ENCODE measurements around the gene GLI1.

GLI1 gene

DNA sequence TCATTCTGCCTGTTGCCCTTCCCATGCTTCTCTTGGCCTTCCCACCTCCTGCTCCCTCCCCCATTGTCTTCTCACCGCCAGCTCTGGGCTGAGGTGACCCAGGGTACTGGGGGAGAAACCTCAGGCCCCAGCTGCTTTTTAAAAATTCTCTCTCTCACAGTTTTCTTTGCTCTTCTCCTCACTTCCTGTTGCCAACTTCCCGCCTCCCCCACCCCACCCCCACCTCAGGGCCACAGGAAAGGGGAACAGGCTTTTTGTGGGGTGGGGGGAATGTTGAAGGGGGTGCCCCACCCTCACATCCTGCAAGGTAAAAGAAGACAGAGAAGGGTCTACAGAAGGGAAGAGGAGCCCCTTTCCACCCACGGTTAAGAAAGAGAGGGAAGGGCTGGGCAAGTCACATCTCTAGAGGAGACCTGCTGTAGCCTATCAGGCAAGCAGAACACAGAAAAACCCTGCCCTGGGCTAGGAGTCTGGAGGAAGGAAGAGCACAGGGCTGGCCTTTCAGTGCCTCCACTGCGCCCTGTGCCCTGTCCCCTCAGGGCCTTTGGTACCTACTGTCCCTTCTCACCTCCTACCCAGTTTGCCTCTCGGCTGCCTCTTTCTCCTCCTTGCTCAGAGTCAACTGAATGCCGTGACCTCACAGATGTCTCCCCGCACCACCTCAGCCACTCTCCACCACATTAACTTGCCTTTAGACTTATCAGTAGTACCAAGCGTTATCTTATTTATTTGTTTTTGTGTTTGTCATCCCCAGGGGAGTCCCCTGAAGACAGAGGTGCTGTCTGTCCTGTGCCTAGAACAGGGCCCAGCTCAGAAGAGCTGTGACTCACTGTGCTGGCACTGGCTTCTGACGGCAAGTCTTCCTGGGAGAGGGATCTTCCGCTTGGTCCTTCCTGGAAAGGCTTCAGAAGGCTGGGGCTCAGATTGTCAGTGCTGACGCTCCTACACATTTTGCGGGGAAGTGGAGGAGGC, 18.4 kb downstream of the GLI1 start:
- peaks cover 80% of the 10 kb centered on the region for H3K27me3 ChIP-seq (ENCODE audit: low read depth)
- no peak overlapping the region for H3K4me3 ChIP-seq
- in situ Hi-C loops (cut with MboI; ENCODE audit: low sequenced_read_pairs): no loop called here
- no peaks in the 10 kb centered on the region for H3K4me1 ChIP-seq
- H3K9me3 ChIP-seq: no peaks in the 10 kb centered on the region
- no peak for DNase-seq (ENCODE audit: low spot score in 2 of 2)
- no peaks in the 10 kb centered on the region for H3K36me3 ChIP-seq (replicated peaks)

DNA sequence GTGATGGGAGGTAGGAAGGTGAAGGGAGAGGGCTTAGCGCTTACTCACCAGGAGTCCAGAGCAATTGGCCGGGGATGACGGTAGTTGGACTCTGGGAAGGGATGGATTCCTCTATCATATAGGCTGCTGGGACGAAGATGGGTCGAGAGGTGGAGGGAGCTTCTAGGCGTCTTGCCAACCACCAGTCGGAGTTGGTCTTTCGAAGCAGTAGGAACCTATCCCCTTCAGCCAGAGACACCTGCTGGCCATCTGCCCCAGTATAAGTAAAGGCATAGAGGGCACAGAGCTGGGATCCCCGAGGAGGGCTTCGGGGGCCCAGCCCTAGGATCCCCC, 19.4 kb downstream of the GLI1 start:
- no peak overlapping the region for H3K4me3 ChIP-seq

DNA sequence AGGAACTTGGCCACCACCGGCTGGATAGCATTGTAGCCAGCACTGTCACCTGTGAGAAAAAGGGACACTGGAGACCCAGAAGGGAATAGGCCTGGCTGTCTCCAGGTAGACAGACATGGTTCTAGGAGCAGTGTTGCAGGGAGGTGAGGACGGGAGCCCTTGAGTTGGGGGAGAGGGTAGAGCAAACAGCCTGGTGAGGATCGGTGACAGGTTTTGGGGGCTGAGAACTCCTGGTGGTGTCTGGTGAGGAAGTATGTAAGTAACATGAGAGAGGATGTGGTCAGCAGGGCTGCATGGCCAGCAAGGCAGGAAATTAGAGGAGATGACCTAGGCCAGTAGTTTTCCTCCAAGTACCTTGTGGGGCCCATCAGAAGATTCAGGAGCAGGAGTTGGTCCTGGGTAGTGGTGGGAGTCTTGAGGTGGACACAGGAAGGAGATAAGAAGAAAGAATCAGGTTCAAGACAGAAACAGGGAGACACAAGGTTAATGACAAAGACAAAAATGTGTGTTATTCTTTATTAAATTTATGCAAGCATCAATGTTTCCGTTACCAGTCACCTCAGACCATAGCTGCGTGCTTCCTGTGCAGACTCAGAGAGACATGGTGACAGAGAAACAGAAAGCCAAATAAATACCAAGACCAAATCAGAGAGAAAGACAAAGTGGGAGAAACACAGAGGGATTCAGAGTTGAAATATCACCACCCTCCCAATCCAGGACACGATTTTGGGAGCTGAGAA, 20.0 kb downstream of the GLI1 start, which contains the start of gene ARHGAP9:
Gene ARHGAP9 (minus strand): TSS at position 491 of the 740 bp plus-strand sequence. CDS start 460 bp downstream, at position 31.
- no peaks in the 10 kb centered on the region for H3K9me3 ChIP-seq
- in situ Hi-C loops (cut with MboI; ENCODE audit: low sequenced_read_pairs): no loop called here
- no peaks in the 10 kb centered on the region for H3K4me1 ChIP-seq
- H3K4me3 ChIP-seq: no peak within 1 kb of the TSS
- H3K36me3 ChIP-seq (replicated peaks): no peaks in the 10 kb centered on the region
- no peak for DNase-seq (ENCODE audit: low spot score in 2 of 2)
- H3K27me3 ChIP-seq (ENCODE audit: low read depth): peaks cover 65% of the 10 kb centered on the region

More for the DNA sequence above, 19.4 kb downstream of the GLI1 start:
- in situ Hi-C loops (cut with MboI; ENCODE audit: low sequenced_read_pairs): no loop called here
- Histone ChIP-seq H3K36me3 (replicated peaks) (no peaks in the 10 kb centered on the region), H3K4me1 (no peaks in the 10 kb centered on the region), H3K27me3 (ENCODE audit: low read depth) (peaks cover 70% of the 10 kb centered on the region), H3K9me3 (no peaks in the 10 kb centered on the region)
- DNase-seq (ENCODE audit: low spot score in 2 of 2): no peak

- Histone ChIP-seq H3K4me3 (no peak overlapping the region), H3K36me3 (replicated peaks) (no peaks in the 10 kb centered on the region), H3K9me3 (no peaks in the 10 kb centered on the region), H3K27me3 (ENCODE audit: low read depth) (peaks cover 44% of the 10 kb centered on the region), H3K4me1 (no peaks in the 10 kb centered on the region)
- in situ Hi-C loops (cut with MboI; ENCODE audit: low sequenced_read_pairs): no loop called here
- DNase-seq (ENCODE audit: low spot score in 2 of 2): no peak
Observed at GRCh38 chr12:57481671-57482070, 22.1 kb downstream of the GLI1 start.

GRCh38 chr12:57483466-57483865, 23.9 kb downstream of the GLI1 start:
- Histone ChIP-seq H3K36me3 (replicated peaks) (0 out of 2 replicates have a peak, but pooled peaks cover 2% of the 10 kb centered on the region), H3K9me3 (no peaks in the 10 kb centered on the region), H3K4me3 (no peak overlapping the region), H3K27me3 (ENCODE audit: low read depth) (peaks cover 26% of the 10 kb centered on the region), H3K4me1 (no peaks in the 10 kb centered on the region)
- in situ Hi-C loops (cut with MboI; ENCODE audit: low sequenced_read_pairs): no loop called here
- no peak for DNase-seq (ENCODE audit: low spot score in 2 of 2)

GRCh38 chr12:57485695-57486094, 26.1 kb downstream of the GLI1 start:
- Histone ChIP-seq H3K27me3 (ENCODE audit: low read depth) (peaks cover 8% of the 10 kb centered on the region), H3K4me3 (no peak overlapping the region), H3K4me1 (no peaks in the 10 kb centered on the region), H3K9me3 (no peaks in the 10 kb centered on the region), H3K36me3 (replicated peaks) (peaks cover 19% of the 10 kb centered on the region)
- DNase-seq (ENCODE audit: low spot score in 2 of 2): no peak
- in situ Hi-C loops (cut with MboI; ENCODE audit: low sequenced_read_pairs): no loop called here

- DNase-seq (ENCODE audit: low spot score in 2 of 2): no peak
- H3K27me3 ChIP-seq (ENCODE audit: low read depth): no peaks in the 10 kb centered on the region
- H3K9me3 ChIP-seq: no peaks in the 10 kb centered on the region
- H3K4me3 ChIP-seq: peak overlapping the region; percentile 92
- in situ Hi-C loops (cut with MboI; ENCODE audit: low sequenced_read_pairs): no loop called here
- no peaks in the 10 kb centered on the region for H3K4me1 ChIP-seq
- peaks cover 33% of the 10 kb centered on the region for H3K36me3 ChIP-seq (replicated peaks)
Observed at GRCh38 chr12:57487055-57487596, 27.5 kb downstream of the GLI1 start.

DNA sequence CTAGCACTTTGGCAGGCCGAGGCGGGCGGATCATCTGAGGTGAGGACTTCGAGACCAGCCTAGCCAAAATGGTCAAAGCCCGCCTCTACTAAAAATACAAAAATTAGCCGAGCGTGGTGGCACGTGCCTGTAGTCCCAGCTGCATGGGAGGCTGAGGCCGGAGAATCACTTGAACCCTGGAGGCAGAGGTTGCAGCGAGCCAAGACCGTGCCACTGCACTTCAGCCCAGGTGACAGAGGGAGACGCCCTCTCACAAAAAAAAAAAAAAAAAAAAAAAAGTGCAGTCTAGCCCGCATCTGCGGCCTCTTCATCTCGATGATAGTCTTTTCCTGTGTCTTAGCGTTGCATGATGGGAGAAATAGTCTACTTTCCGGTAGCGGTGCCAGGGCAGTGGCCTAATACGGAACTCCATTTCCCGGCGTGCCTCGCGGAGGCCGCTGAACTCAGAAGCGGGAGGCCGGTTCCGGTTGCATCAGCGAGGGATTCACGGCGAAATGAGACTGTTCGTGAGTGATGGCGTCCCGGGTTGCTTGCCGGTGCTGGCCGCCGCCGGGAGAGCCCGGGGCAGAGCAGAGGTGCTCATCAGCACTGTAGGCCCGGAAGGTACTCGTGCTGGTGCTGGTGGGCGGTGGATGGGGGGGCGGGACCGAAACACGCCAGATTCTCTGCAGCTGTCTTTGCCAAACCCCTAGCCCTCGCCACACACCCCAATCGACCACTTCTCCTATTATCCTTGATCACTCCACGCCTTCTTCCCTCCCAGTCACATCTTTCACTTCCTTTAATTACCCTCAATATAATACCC, 28.2 kb downstream of the GLI1 start, which contains the start of gene MARS1:
Gene MARS1 (plus strand): TSS at position 472 of the 805 bp plus-strand sequence. CDS start 23 bp downstream, at position 495.
- in situ Hi-C loops (cut with MboI; ENCODE audit: low sequenced_read_pairs): no loop called here
- Histone ChIP-seq H3K27me3 (ENCODE audit: low read depth) (no peaks in the 10 kb centered on the region), H3K4me1 (no peaks in the 10 kb centered on the region), H3K36me3 (replicated peaks) (peaks cover 39% of the 10 kb centered on the region), H3K4me3 (peak within 1 kb of the TSS; percentile 92), H3K9me3 (no peaks in the 10 kb centered on the region)
- DNase-seq (ENCODE audit: low spot score in 2 of 2): peak; percentile 94 to 97

DNA sequence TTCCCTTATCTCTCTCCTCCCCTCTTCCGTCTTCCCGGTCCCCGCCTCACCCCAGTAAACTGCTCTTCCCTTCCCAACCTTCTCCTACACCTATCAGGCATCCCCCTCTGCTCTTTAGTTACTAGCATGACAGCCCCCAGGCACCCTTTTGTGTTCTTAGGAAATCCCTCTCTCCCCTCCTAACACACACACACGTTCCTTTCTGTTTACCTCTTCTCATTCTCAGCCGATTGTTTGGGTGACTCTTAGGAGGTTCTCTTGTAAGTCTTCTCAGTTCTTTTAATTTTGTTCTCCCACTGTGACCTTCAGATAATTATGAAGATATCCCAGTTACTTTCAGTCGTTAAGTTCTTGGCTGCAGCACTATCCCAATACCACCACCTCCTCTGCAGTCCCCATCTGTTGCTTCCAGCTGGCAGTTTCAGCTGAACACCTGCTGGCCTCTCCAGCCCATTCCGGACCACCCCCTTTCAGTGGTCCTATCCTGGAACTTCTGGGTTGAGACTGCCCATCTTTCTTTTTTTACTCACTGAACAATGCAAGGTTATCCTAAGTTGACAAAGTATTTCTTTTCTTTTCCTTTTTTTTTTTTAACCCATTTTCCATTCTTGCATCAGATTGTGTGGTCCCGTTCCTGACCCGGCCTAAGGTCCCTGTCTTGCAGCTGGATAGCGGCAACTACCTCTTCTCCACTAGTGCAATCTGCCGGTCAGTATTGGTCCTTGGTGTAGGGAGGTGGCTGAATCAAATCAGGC, 29.0 kb downstream of the GLI1 start:
- Histone ChIP-seq H3K9me3 (no peaks in the 10 kb centered on the region), H3K36me3 (replicated peaks) (peaks cover 42% of the 10 kb centered on the region), H3K4me3 (peak overlapping the region; percentile 92), H3K4me1 (no peaks in the 10 kb centered on the region), H3K27me3 (ENCODE audit: low read depth) (no peaks in the 10 kb centered on the region)
- DNase-seq (ENCODE audit: low spot score in 2 of 2): no peak
- in situ Hi-C loops (cut with MboI; ENCODE audit: low sequenced_read_pairs): no loop called here

DNA sequence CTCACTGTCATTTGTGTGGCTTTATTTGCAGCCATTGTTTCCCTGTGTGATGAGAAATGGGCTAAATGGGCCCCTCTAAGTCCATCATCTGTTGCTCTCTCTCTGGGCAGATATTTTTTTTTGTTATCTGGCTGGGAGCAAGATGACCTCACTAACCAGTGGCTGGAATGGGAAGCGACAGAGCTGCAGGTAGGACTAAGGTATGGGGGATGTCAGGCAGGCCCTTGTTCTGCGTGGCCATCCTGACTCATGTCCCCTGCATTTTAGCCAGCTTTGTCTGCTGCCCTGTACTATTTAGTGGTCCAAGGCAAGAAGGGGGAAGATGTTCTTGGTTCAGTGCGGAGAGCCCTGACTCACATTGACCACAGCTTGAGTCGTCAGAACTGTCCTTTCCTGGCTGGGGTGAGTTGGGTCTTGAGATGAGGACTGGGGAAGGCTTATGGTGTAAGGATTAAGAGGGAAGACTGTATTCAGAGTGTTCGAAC, 29.6 kb downstream of the GLI1 start:
- H3K4me3 ChIP-seq: peak overlapping the region; percentile 92

DNA sequence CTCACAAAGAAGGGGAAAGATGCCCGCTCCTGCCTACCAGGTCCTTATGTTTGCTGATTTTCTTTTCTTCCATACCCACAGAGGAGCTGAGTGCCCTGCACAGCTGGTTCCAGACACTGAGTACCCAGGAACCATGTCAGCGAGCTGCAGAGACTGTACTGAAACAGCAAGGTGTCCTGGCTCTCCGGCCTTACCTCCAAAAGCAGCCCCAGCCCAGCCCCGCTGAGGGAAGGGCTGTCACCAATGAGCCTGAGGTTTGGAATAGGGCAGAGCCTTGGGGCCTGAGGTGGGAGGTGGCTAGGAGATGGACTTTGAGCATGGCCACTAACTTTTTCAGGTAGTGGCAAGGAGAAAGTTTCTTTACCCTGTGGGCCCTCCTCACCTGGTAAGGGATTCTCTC, 30.5 kb downstream of the GLI1 start:
- Histone ChIP-seq H3K36me3 (replicated peaks) (peaks cover 51% of the 10 kb centered on the region), H3K9me3 (no peaks in the 10 kb centered on the region), H3K27me3 (ENCODE audit: low read depth) (no peaks in the 10 kb centered on the region), H3K4me3 (no peak overlapping the region), H3K4me1 (no peaks in the 10 kb centered on the region)
- in situ Hi-C loops (cut with MboI; ENCODE audit: low sequenced_read_pairs): no loop called here
- DNase-seq (ENCODE audit: low spot score in 2 of 2): no peak

More for the DNA sequence above, 29.6 kb downstream of the GLI1 start:
- Histone ChIP-seq H3K27me3 (ENCODE audit: low read depth) (no peaks in the 10 kb centered on the region), H3K36me3 (replicated peaks) (peaks cover 46% of the 10 kb centered on the region), H3K9me3 (no peaks in the 10 kb centered on the region), H3K4me1 (no peaks in the 10 kb centered on the region)
- DNase-seq (ENCODE audit: low spot score in 2 of 2): no peak
- in situ Hi-C loops (cut with MboI; ENCODE audit: low sequenced_read_pairs): no loop called here

- peak in 1 of 2 experiments; percentile 28 for DNase-seq (ENCODE audit: low spot score in 2 of 2)
- H3K9me3 ChIP-seq: no peaks in the 10 kb centered on the region
- no peak overlapping the region for H3K4me3 ChIP-seq
- in situ Hi-C loops (cut with MboI; ENCODE audit: low sequenced_read_pairs): no loop called here
- no peaks in the 10 kb centered on the region for H3K27me3 ChIP-seq (ENCODE audit: low read depth)
- peaks cover 62% of the 10 kb centered on the region for H3K36me3 ChIP-seq (replicated peaks)
- no peaks in the 10 kb centered on the region for H3K4me1 ChIP-seq
Observed at GRCh38 chr12:57491393-57492280, 32.1 kb downstream of the GLI1 start.

All from HAP-1 (cell line).